NCI-H1694 (cell line): ENCODE data around the gene KLHL2.
A peak's percentile ranks its signal among the peaks of the same experiment; 100 is the strongest.
"Not testable (repeated sequence)": the region's sequence is repeated elsewhere in the genome, so short reads cannot be mapped to it uniquely, and the experiment has no call there.

Experiments used
- DNase-seq: peaks from one replicate; lab custom pipeline; 2025; lab: John Stamatoyannopoulos, UW

The KLHL2 gene

DNA sequence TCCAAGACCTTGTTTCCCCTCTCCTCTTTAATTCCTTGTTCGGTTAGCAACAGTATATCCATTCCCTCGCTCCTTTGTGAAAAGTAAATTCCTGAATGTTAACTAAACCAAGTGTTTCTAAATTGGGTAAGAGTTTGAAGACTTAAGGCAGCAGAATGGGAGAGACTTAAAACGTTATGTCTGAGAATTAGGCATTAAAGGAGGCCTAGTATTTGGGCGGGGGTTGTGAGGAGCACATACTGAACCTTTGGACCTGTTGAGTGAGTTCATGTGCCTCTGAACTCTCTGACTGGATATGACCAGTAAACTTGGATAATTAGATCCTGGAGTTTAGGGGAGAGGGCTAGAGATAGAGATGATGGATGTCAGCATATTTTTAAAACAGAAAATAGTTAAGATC lies 121.3 kb downstream of the KLHL2 start:
- DNase-seq = no peak

GRCh38 chr4:165330071-165330470 lies 122.7 kb downstream of the KLHL2 start:
- no peak for DNase-seq

- no peak for DNase-seq
These were observed 123.3 kb downstream of the KLHL2 start for GRCh38 chr4:165330666-165331065.

GRCh38 chr4:165331359-165331758 lies 124.0 kb downstream of the KLHL2 start:
- no peak for DNase-seq

- no peak for DNase-seq
These were observed 124.5 kb downstream of the KLHL2 start for GRCh38 chr4:165331823-165332222.

- DNase-seq = no peak
These were observed 125.1 kb downstream of the KLHL2 start for GRCh38 chr4:165332502-165332901.

DNA sequence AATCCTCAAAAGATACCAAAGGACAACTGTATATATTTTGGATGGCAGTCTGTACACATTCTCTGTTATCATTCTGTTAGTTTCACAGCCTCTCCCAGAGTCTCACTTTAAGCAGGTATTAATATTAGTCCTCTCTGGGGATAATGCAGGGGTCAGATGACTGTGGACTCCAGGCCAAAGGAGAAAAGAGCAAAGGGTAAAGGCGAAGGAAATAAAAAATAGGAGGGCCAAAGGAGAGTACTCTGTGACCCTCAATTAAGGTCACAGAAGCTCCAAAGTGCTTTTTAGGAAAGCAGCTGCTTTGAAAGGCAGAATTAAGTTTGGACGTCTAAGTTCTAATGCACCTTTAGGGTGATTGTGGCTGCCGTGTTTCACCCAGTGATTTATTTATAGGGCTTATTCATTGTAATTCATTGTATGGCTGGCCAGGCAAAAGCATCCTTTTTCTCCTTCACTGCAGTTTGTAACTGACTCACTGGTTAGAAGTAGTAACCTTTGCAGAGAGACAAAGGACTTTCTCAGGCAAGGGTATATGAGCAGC lies 127.9 kb downstream of the KLHL2 start:
- DNase-seq = no peak

DNA sequence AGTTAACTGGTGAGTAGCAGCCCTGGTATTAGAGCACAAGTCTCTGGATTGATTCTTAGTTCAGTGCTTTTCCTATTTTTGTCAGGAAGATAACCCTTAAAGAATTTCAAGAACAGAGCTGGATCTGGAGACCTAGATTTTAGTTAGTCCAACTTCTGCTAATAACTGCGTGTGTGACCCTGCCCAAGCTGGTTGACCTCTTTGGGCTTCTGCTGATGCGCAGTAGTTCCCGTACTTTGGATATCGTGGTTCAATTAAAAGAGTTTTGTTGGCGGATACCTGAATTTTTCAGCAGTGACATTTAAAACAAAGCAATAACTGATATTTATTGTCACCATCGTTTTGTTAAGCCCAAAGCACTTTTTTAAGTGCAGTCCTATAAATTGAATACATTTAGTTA lies 129.4 kb downstream of the KLHL2 start:
- no peak for DNase-seq

- DNase-seq = not testable (repeated sequence)
These were observed 135.0 kb downstream of the KLHL2 start for GRCh38 chr4:165342340-165342739.

DNA sequence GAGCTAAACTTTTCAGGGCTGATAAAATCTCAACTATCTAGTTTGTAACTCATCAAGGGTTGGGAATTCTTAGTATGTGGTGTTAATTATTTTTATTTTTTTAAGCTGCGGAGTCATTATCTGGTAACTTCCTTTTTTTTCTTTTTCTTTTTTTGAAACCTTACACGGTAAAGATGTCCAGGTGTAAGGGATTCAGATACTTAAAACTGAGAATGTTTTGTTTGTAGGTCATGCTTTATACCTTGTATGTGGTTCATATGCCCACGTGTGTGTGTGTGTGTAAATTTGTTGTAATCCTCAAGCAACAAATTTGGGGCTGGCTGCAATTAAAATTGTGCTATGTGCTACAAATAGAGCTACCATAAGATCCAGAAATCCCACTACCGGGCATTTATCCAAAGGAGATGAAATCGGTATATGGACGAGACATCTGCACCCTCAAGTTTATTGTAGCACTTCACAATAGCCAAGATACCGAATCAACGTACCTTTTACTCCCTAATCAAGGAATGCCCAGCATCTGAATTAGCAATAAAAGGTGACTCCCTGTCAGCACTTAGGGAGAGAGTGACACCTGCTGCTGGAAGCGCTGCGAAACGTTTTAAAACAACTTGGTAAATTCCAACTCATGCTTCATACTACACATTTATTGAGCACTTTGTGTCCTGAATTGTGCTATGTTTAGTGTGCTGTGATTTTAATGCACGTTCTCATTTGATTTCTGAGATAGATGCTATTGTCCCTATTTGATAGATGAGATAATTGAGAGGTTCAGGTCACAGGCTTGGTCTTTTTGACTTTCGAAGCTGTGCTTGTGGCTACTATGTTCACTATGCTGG lies 136.2 kb downstream of the KLHL2 start:
- DNase-seq = no peak

DNA sequence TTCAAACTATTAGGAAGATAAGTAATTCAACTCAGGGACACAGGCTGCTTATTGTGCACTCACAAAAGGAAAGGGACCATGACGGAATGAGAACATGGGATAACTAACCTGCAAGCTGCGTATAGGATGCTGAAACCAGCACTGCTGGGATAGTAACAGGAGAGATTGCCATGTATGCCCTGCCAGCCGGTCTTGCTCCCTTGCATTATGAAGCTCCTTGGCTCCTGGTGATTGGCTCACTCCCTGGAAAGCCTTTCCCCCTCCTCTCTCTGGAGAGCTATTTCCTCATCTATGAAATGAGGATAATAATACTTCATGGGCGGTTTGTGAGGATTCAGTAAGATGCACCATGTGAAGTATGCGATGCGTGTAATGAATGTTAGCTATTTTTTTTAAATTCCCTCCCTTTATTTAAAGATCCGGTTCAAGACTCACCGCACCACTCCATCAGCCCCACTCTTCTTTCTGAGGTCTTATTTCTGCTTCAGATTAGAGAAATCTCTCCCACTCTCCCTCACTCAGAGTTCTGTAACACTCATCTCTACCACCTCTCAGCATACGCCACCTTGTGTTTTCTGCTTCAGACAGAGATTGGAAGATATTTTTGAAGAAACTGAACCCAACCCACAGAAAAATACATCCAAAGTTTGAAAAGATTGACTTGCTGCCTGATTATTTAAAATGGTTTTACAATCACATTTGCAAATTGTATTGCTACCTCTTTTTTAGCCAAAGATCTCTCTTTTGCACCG lies 138.5 kb downstream of the KLHL2 start:
- DNase-seq = no peak

DNA sequence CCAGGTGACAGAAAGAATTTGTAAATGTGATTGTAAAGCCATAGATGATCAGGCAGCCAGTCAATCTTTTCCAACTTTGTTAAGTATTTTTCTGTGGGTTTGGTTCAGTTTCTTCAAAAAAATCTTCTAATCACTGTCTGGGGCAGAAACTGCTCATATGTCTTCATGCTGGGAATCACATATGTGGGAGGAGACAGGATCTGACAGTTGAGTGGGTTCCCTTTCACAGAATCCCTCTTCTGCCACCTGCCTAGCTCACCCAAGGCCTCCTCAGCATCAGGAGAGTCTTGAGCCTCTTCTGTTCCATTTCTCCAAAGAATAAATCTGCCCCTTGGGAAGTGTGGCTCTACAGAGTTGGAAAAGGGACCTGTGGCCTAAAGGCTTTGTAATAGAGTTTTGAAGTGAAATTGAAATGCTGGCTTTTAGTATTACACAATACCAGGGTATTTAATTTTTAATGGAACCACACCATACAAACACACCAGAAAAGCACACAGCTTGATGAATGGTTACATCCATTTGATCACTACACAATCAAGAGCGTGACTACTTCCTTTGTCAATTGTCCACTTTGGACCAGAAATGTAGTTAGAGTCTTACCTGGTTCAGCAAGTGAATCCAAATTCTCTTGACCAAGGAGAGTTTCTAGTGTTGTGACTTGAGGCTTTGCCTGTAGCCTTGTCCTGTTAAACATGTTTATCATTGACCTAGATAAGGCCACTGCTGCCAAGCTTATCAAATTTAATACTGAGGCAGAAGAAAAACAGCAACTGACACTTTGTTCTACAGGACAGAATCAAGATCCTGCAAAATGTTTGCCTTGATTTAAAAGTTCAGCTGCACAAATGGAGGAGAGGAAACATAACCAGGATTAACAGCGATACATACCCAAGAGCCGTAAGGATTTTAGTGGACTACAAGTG lies 140.5 kb downstream of the KLHL2 start:
- no peak for DNase-seq

- no peak for DNase-seq
These were observed 144.2 kb downstream of the KLHL2 start for GRCh38 chr4:165351359-165352130.

GRCh38 chr4:165355900-165356300 lies 148.5 kb downstream of the KLHL2 start:
- peak; percentile 71 for DNase-seq

- DNase-seq = no peak
These were observed 152.1 kb downstream of the KLHL2 start for GRCh38 chr4:165359506-165359905.

DNA sequence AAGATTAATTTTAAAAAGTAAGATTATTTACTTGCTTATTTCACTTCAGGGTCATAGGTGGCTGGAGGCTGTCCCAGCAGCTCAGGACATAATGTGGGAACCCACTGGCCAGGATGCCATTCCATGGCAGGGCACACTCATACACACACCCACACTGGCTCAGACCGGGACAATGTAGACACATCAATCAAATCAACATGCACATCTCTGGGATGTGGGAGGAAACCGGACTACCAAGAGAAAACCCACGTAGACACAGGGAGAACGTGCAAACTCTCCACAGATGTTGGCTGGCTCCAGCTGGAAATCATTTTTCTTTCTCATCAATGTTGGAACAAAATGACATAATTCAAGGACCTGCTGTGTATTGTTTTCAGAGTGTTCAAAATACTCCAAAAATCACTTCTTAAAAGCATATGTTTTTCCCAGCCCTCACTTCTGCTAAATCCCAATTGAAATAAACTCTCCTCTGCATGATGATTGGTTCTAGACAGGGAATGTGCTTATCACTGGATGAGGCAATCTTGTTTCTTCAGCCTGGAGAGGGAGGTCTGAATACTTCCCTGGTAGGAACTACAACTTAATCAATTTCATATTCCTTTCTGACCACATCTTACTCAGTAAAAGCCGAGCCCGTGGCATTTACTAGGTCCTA lies 152.8 kb downstream of the KLHL2 start:
- no peak for DNase-seq

DNA sequence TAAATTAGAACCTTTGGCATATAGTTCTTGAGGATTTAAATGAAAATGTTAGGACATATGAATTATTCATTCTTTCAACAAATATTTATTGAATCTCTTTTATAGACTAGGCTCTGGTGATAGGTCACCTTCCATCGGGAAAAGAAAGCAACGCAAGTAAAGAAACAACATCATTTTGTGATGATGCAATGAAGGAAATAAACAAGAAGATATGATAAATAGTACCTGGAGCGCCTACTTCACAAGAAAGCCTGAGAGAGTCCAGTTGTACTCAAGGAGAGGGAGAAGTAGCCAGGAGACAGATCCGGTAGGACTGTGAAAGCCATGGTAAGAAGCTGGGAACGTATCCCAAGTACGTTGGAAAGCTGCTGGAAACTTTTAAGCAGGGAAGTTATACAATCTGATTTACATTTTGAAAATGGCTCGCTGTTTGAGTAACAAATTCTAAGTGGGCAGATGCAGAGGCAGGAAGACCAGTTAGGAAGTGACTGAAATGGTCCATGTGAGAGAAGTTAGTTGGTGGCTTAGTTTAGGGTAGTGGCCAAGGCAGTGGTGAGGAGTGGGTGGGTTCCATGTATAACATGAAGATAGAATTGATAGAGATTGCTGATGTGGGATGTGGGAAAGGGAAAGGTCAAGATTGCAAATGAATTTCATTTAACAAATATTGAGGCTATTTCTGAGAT lies 153.8 kb downstream of the KLHL2 start:
- DNase-seq = no peak

DNA sequence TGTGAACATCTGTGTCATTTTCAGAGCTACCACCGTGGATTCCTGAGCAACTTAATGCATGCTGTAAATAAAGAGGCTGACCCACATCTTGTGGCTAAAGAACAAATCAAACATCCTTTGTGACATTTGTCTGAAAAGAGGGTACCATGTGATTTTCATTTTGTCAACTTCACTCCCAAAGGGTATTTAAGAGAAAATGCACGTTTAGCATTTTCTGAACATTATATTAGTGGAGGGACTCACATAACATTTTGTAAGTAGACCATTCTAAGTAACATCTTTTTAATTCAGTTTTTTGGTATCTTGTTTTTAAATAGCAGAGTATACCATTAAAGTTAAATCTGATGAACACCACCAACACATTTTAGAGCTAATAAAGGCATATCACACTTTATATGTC lies 154.4 kb downstream of the KLHL2 start:
- no peak for DNase-seq

DNA sequence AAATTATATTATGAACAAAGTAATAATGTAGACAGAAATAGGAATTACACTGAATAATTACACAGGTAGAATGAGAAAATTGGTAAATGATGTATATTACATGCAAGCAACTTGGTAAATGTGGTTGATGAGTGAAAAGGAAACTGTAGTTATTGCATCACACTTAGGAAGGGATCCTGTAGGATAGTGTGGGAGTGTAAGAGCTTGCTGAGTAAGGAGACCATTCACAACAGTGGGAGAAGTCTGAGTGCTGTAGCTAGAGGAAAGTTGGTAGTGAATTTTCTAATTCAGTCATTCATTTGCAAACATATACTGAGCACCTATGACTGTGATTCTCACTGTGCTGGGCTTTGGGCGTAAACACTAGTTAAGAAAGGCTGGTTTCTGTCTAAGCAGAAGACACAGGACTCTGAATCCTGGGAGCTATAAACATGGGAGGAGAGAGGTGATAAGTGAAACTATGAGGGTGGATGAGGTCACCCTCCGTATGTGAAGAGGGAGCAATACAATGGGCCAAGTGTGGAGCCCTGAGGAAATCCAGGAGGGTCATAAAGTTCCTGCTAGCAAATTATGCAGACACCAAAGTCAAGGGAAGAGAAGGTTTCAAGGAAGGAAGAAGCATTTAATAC lies 157.2 kb downstream of the KLHL2 start:
- DNase-seq = no peak

DNA sequence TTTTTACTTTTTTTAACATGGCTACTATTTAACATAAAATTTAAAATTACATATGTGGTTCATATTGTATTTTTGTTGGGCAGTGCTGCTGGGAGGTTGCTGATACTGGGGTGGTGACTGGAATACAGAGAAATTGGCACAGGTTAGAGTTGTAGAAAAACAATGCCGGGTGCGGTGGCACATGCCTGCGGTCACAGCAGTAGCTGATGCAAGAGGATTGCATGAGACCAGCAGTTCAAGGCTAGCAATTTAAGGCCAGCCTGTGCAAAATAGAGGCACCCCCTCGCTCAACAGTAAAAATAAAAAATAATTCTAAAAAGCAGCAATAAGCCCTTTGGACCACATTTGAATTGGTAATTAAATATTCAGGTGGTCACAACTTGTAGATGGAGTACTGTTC lies 159.7 kb downstream of the KLHL2 start:
- no peak for DNase-seq
